DOHH2 (cell line): ENCODE measurements around the gene MRPS16.
A peak's percentile ranks its signal among the peaks of the same experiment; 100 is the strongest.

ENCODE experiments used
- H3F3A ChIP-seq: fragments of 200-600 bp; sonication (generic), shearing (Covaris generic); 2 replicates; pipeline ENCODE4 v1.6.0; 2016; ENCODE audit warnings: antibody characterized with exemption, mild to moderate bottlenecking; ENCODE audit not compliant: control insufficient read depth, insufficient read depth
- H3K27ac ChIP-seq: fragments of 200-600 bp; sonication (generic); 2 replicates; pipeline ENCODE4 v1.5.1; 2014; ENCODE audit warnings: low read depth, mild to moderate bottlenecking, low read length, moderate library complexity
- H3K27me3 ChIP-seq: fragments of 200-600 bp; sonication (generic); 2 replicates; pipeline ENCODE4 v1.6.1; 2014; ENCODE audit warnings: mild to moderate bottlenecking, low read length, mixed read lengths; ENCODE audit not compliant: control insufficient read depth
- H3K36me3 ChIP-seq: fragments of 200-600 bp; sonication (generic); 2 replicates; pipeline ENCODE4 v1.6.1; 2014; ENCODE audit warnings: mild to moderate bottlenecking, low read length, moderate library complexity, mixed read lengths; ENCODE audit not compliant: control insufficient read depth
- H3K4me1 ChIP-seq: fragments of 200-600 bp; sonication (generic); 2 replicates; pipeline ENCODE4 v1.6.1; 2014; ENCODE audit warnings: mild to moderate bottlenecking, low read length, mixed read lengths; ENCODE audit not compliant: control insufficient read depth
- H3K4me2 ChIP-seq: fragments of 200-600 bp; sonication (generic); 2 replicates; pipeline ENCODE4 v1.6.0; 2014; ENCODE audit warnings: mild to moderate bottlenecking, low read length, moderate library complexity
- H3K4me3 ChIP-seq: fragments of 200-600 bp; sonication (generic); 2 replicates; pipeline ENCODE4 v1.5.1; 2014; ENCODE audit warnings: mild to moderate bottlenecking, low read length, mixed read lengths
- H3K79me2 ChIP-seq: fragments of 200-600 bp; sonication (generic); 2 replicates; pipeline ENCODE4 v1.6.1; 2014; ENCODE audit warnings: mild to moderate bottlenecking, low read length, mixed read lengths; ENCODE audit not compliant: control insufficient read depth
- H3K9me2 ChIP-seq: fragments of 200-600 bp; sonication (generic); replicated peaks from 2 replicates; pipeline ENCODE4 v1.6.1; 2014; ENCODE audit warnings: mild to moderate bottlenecking, low read length, mixed read lengths; ENCODE audit not compliant: control insufficient read depth
- H3K9me3 ChIP-seq: fragments of 200-600 bp; sonication (generic); 2 replicates; pipeline ENCODE4 v1.6.1; 2014; ENCODE audit warnings: antibody characterized with exemption, low read length, mixed read lengths; ENCODE audit not compliant: control insufficient read depth, insufficient read depth
- H4K20me1 ChIP-seq: fragments of 200-600 bp; sonication (generic); 2 replicates; pipeline ENCODE4 v1.6.0; 2014; ENCODE audit warnings: low read depth, mild to moderate bottlenecking, antibody characterized with exemption, low read length, moderate library complexity; ENCODE audit not compliant: control insufficient read depth, insufficient read depth
- EZH2phosphoT487 ChIP-seq: fragments of 200-600 bp; sonication (generic); IDR thresholded peaks from 2 replicates; pipeline ENCODE4 v1.6.1; 2017; ENCODE audit warnings: borderline replicate concordance, mild to moderate bottlenecking, antibody characterized with exemption, low read length, moderate library complexity, mixed read lengths
- TF ChIP-seq, protein P1 (sequence below): fragments of 200-600 bp; sonication (generic); IDR thresholded peaks from one replicate; pipeline ENCODE4 v1.5.1; 2014; ENCODE audit warnings: antibody characterized with exemption, mild to moderate bottlenecking, low read depth, low read length; ENCODE audit not compliant: poor library complexity, severe bottlenecking

The MRPS16 gene

DNA sequence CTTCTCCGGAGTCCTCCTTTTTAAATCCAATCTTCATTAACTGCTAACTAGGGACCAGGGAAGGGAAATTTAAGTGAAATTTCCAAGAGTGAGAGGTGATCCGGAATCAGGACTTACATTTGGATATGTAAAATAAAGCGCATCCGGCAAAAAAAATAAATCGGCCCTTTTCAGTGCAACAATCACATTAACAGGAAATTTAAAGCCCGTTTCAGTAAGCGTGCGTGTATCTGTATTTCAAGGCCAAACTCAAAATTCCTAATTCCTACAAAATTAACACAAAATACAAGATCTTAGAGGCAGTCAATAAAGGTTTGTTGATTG is 6.2 kb downstream of the MRPS16 start:
- peaks cover 63% of the 10 kb centered on the region for H3K4me1 ChIP-seq
- peak overlapping the region; percentile 91 for H3K4me2 ChIP-seq
- H3K9me3 ChIP-seq, result no peaks in the 10 kb centered on the region
- peaks cover 84% of the 10 kb centered on the region for H3K79me2 ChIP-seq
- no peaks in the 10 kb centered on the region for H3K27me3 ChIP-seq
- peaks cover 4% of the 10 kb centered on the region; the same call in 1 of the 2 replicates for H4K20me1 ChIP-seq
- peaks cover 90% of the 10 kb centered on the region for H3K36me3 ChIP-seq
- H3F3A ChIP-seq, result peaks cover 34% of the 10 kb centered on the region
- TF ChIP-seq, protein P1, sequence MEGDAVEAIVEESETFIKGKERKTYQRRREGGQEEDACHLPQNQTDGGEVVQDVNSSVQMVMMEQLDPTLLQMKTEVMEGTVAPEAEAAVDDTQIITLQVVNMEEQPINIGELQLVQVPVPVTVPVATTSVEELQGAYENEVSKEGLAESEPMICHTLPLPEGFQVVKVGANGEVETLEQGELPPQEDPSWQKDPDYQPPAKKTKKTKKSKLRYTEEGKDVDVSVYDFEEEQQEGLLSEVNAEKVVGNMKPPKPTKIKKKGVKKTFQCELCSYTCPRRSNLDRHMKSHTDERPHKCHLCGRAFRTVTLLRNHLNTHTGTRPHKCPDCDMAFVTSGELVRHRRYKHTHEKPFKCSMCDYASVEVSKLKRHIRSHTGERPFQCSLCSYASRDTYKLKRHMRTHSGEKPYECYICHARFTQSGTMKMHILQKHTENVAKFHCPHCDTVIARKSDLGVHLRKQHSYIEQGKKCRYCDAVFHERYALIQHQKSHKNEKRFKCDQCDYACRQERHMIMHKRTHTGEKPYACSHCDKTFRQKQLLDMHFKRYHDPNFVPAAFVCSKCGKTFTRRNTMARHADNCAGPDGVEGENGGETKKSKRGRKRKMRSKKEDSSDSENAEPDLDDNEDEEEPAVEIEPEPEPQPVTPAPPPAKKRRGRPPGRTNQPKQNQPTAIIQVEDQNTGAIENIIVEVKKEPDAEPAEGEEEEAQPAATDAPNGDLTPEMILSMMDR, result no peak
- no peak for TF ChIP-seq EZH2phosphoT487
- peak overlapping the region; percentile 87 for H3K27ac ChIP-seq
- peak overlapping the region; percentile 97 for H3K4me3 ChIP-seq
- H3K9me2 ChIP-seq, result no peaks in the 10 kb centered on the region

DNA sequence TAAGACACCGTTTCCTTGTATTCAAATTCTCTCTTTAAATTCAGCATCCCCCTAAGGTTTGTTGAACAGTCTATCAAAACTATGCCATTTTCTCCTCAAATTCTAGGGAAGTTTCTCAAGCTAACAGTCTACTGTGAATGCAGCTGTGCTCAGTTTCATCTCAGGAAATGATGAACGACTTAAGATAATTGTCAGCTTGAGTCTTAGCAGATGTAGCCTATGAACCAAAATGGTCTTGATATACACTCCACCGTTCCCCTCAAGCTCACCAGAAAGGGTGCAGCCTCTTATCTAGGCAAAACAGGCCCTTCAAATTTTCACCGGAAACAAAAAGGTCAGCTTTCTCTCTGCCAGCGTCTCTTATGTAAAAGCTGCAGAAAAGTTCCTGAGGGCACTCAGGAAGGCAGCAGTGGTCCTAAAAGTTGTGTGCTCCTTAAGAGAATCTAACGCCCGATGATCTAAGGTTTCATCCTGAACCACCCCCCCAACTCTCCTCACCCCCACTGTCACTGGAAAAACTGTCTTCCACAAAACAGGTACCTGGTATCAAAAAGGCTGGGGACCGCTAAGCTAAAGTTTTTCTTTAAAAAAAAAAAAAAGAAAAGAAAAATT is 7.5 kb downstream of the MRPS16 start:
- H3K4me1 ChIP-seq, result peaks cover 50% of the 10 kb centered on the region
- H3K4me2 ChIP-seq, result peak overlapping the region; percentile 91
- H3K36me3 ChIP-seq, result peaks cover 90% of the 10 kb centered on the region
- H3F3A ChIP-seq, result peaks cover 32% of the 10 kb centered on the region
- peaks cover 71% of the 10 kb centered on the region for H3K79me2 ChIP-seq
- TF ChIP-seq, protein P1, result no peak
- no peak for TF ChIP-seq EZH2phosphoT487
- H4K20me1 ChIP-seq, result peaks cover 4% of the 10 kb centered on the region; the same call in 1 of the 2 replicates
- no peaks in the 10 kb centered on the region for H3K27me3 ChIP-seq
- peak overlapping the region; percentile 97 for H3K4me3 ChIP-seq
- no peak overlapping the region for H3K27ac ChIP-seq
- no peaks in the 10 kb centered on the region for H3K9me3 ChIP-seq
- H3K9me2 ChIP-seq, result no peaks in the 10 kb centered on the region

DNA sequence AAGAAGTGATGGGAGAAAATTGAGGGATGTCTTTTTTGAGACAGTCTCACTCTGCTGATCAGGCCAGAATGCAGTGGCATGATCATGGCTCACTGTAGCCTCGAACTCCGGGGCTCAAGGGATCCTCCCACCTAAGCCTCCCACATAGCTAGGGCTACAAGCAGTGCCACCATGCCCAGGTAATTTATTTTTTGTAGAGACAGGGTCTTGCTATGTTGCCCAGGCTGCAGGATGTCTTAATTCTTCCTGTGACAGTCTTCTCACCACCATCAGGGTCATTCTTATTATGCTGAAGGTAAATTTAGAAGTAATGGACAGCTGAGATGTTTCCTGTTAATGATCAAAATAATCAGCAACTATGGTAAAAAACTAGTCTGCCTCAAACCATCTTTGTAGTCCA is 12.5 kb downstream of the MRPS16 start:
- Histone ChIP-seq H3K9me3 (no peaks in the 10 kb centered on the region), H3K36me3 (peaks cover 88% of the 10 kb centered on the region), H3K4me2 (no peak overlapping the region), H3K27me3 (no peaks in the 10 kb centered on the region), H3K79me2 (peaks cover 29% of the 10 kb centered on the region), H3K27ac (no peak overlapping the region), H3F3A (peaks cover 13% of the 10 kb centered on the region; the same call in 1 of the 2 replicates), H3K9me2 (no peaks in the 10 kb centered on the region), H3K4me1 (peaks cover 16% of the 10 kb centered on the region), H4K20me1 (peaks cover 4% of the 10 kb centered on the region; the same call in 1 of the 2 replicates), H3K4me3 (no peak overlapping the region)
- TF ChIP-seq, protein P1, result no peak
- no peak for TF ChIP-seq EZH2phosphoT487
